Upper lobe of left lung (tissue), 4 donors: ENCODE measurements around the gene NSD2.
"Not testable (repeated sequence)": the region's sequence is repeated elsewhere in the genome, so short reads cannot be mapped to it uniquely, and the experiment has no call there.

Experiments used
- EP300 ChIP-seq, 4 donors: sonication (generic); formaldehyde crosslinking; IDR thresholded peaks; one replicate each; pipeline ENCODE4 v1.5.1; 2017; ENCODE audit warnings: antibody characterized with exemption in 4 of 4, control low read depth in 2 of 4
- POLR2A ChIP-seq, 4 donors: fragments of 450-650 bp; IDR thresholded peaks; one replicate each; pipeline ENCODE4 v1.5.1; 2016 to 2017; ENCODE audit warnings: antibody characterized with exemption in 4 of 4, mild to moderate bottlenecking in 2 of 4
- POLR2AphosphoS5 ChIP-seq, 2 donors: sonication (generic); formaldehyde crosslinking; IDR thresholded peaks; one replicate each; pipeline ENCODE4 v1.5.1; 2017; ENCODE audit warnings: antibody characterized with exemption in 2 of 2
- TF ChIP-seq, protein P1 (sequence below), 6 experiments: fragments of 450-650 bp in 4 of 6; fragments of 200-600 bp in 2 of 6; sonication (generic) in 2 of 6; IDR thresholded peaks; one replicate each; pipeline ENCODE4 v1.5.1; 2016 to 2019; ENCODE audit warnings: antibody characterized with exemption in 6 of 6

DNA sequence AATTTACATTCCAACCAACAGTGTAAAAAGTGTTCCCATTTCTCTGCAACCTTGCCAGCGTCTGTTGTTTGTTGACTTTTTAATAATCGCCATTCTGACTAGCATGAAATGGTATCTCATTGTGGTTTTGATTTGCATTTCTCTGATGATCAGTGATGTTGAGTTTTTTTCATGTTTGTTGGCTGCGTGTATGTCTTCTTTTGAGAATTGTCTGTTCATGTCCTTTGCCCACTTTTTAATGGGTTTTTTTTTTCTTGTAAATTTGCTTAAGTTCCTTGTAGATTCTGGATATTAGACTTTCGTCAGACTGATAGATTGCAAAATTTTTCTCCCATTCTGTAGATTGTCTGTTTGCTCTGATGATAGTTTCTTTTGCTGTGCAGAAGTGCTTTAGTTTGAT, 155.9 kb downstream of the NSD2 start:
- TF ChIP-seq, protein P1, sequence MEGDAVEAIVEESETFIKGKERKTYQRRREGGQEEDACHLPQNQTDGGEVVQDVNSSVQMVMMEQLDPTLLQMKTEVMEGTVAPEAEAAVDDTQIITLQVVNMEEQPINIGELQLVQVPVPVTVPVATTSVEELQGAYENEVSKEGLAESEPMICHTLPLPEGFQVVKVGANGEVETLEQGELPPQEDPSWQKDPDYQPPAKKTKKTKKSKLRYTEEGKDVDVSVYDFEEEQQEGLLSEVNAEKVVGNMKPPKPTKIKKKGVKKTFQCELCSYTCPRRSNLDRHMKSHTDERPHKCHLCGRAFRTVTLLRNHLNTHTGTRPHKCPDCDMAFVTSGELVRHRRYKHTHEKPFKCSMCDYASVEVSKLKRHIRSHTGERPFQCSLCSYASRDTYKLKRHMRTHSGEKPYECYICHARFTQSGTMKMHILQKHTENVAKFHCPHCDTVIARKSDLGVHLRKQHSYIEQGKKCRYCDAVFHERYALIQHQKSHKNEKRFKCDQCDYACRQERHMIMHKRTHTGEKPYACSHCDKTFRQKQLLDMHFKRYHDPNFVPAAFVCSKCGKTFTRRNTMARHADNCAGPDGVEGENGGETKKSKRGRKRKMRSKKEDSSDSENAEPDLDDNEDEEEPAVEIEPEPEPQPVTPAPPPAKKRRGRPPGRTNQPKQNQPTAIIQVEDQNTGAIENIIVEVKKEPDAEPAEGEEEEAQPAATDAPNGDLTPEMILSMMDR (IDR thresholded peaks at IDR 0.05): not testable (repeated sequence)
- TF ChIP-seq POLR2A, EP300, POLR2AphosphoS5 (IDR thresholded peaks at IDR 0.05): not testable (repeated sequence)
